K562 (cell line): ENCODE measurements around the gene ZYG11A. TPM values are rescaled to one million over a fixed set of nuclear protein-coding genes. Genes with fewer than 3 reads are reported as not detected.

Source experiments
- ATAC-seq: fragments of 200-7000 bp; cut with Tn5 transposase; 3 replicates; pipeline ENCODE4 v1.9.1; 2020; ENCODE audit warnings: moderate library complexity
- BruUV-seq: library from RNA; stranded (reverse); fragments of 400-500 nt; replicated peaks from 2 replicates; lab custom pipeline; 2021; lab: Mats Ljungman, UMichigan
- CTCF ChIA-PET: fragments of 300-600 bp; formaldehyde crosslinking; extraction: SDS; loops from one replicate; lab custom pipeline; 2021; ENCODE audit warnings: low intra/inter-chr PET ratio; lab: Yijun Ruan, JAX
- POLR2A ChIA-PET: fragments of 300-600, 350-650 bp; sonication (Branson Sonifier 250); formaldehyde crosslinking; extraction: SDS; loops from one replicate; lab custom pipeline; 2021; ENCODE audit warnings: antibody characterized with exemption, inconsistent platforms; lab: Yijun Ruan, JAX
- DNase-seq, 4 experiments: peaks; one replicate each; pipeline versions ENCODE4 v3.0.0 to v3.0.0-alpha.2; 2011 to 2018; ENCODE audit warnings: low spot score in 3 of 4, mixed read lengths in 3 of 4; ENCODE audit errors: extremely low read depth in 1 of 4
- FAIRE-seq: peaks from 2 replicates; lab custom pipeline; 2011; peaks lifted over from hg19 to GRCh38; lab: Jason Lieb, UNC
- H2AFZ ChIP-seq: 2 replicates; pipeline ENCODE4 v1.6.0; 2011; ENCODE audit warnings: low read depth, low read length, control low read depth, inconsistent platforms
- H3K27ac ChIP-seq: fragments of 200-600 bp; 3 replicates; pipeline ENCODE4 v1.8.0; 2011; ENCODE audit warnings: low read depth, mild to moderate bottlenecking, control low read depth, inconsistent platforms, low read length, moderate library complexity, mixed read lengths; ENCODE audit errors: extremely low read depth
- H3K27me3 ChIP-seq, 2 experiments: fragments of 300-600 bp in 1 of 2; 2 replicates in 1 of 2; 3 replicates in 1 of 2; pipeline versions ENCODE4 v1.6.0 to v1.8.0; 2011; ENCODE audit warnings: inconsistent platforms in 2 of 2, low read length in 2 of 2, mild to moderate bottlenecking in 1 of 2, mixed read lengths in 1 of 2, moderate library complexity in 1 of 2; ENCODE audit not compliant: control insufficient read depth in 2 of 2, insufficient read depth in 2 of 2
- H3K36me3 ChIP-seq: fragments of 300-600 bp; 3 replicates; pipeline ENCODE4 v1.8.0; 2011; ENCODE audit warnings: mild to moderate bottlenecking, low read length, inconsistent platforms; ENCODE audit not compliant: control insufficient read depth, insufficient read depth
- H3K4me1 ChIP-seq, 2 experiments: fragments of 200-600 bp in 1 of 2; replicated peaks in 1 of 2; 2 replicates in 1 of 2; 3 replicates in 1 of 2; pipeline versions ENCODE4 v1.5.1 to v1.8.0; 2011; ENCODE audit warnings: inconsistent platforms in 2 of 2, low read length in 2 of 2, mild to moderate bottlenecking in 1 of 2, mixed read lengths in 1 of 2, moderate library complexity in 1 of 2; ENCODE audit not compliant: control insufficient read depth in 2 of 2, insufficient read depth in 2 of 2
- H3K4me2 ChIP-seq: 2 replicates; pipeline ENCODE4 v1.6.1; 2011; ENCODE audit warnings: low read length, control low read depth, inconsistent platforms, mixed read lengths; ENCODE audit not compliant: insufficient read depth
- H3K4me3 ChIP-seq: fragments of 200-600 bp; sonication (generic), shearing (Covaris generic); 2 replicates; pipeline ENCODE4 v1.5.1; 2016; ENCODE audit warnings: control low read depth, inconsistent platforms
- H3K79me2 ChIP-seq: fragments of 200-600 bp; 3 replicates; pipeline ENCODE4 v1.8.0; 2011; ENCODE audit warnings: low read length, inconsistent platforms; ENCODE audit not compliant: control insufficient read depth, insufficient read depth
- H3K9ac ChIP-seq, 2 experiments: 2 replicates each; pipeline versions ENCODE4 v1.6.0 to v1.6.1; 2011; ENCODE audit warnings: low read depth in 2 of 2, low read length in 2 of 2, control low read depth in 1 of 2, inconsistent platforms in 1 of 2, mild to moderate bottlenecking in 1 of 2, mixed read lengths in 1 of 2; ENCODE audit not compliant: insufficient read depth in 1 of 2
- H3K9me1 ChIP-seq: one replicate; pipeline ENCODE4 v1.6.0; 2011; ENCODE audit warnings: inconsistent platforms, mild to moderate bottlenecking, low read length, moderate library complexity; ENCODE audit not compliant: control insufficient read depth, insufficient read depth
- H3K9me3 ChIP-seq: replicated peaks from 2 replicates; pipeline ENCODE4 v1.5.1; 2011; ENCODE audit warnings: low read depth, low read length, inconsistent platforms; ENCODE audit not compliant: control insufficient read depth, insufficient read depth
- H4K20me1 ChIP-seq: replicated peaks from 2 replicates; pipeline ENCODE4 v1.6.1; 2011; ENCODE audit warnings: low read length, inconsistent platforms, mixed read lengths; ENCODE audit not compliant: control insufficient read depth, insufficient read depth
- CBX1 ChIP-seq: sonication (generic); IDR thresholded peaks from 2 replicates; pipeline ENCODE4 v1.6.1; 2016; ENCODE audit warnings: antibody characterized with exemption, low read depth, mild to moderate bottlenecking
- CBX8 ChIP-seq: fragments of 200-600 bp; sonication (generic); IDR thresholded peaks from 2 replicates; pipeline ENCODE4 v1.6.1; 2012; ENCODE audit warnings: borderline replicate concordance, mixed run types, low read depth, mild to moderate bottlenecking, moderate library complexity, mixed read lengths, low read length, control low read depth, inconsistent platforms; ENCODE audit not compliant: poor library complexity, severe bottlenecking; ENCODE audit errors: extremely low read depth
- NKRF ChIP-seq: fragments of 450-650 bp; IDR thresholded peaks from 2 replicates; pipeline ENCODE4 v1.6.1; 2016; ENCODE audit warnings: borderline replicate concordance
- NR4A1 ChIP-seq, 2 experiments: fragments of 250-450 bp in 1 of 2; fragments of 450-650 bp in 1 of 2; sonication (Bioruptor Pico) in 1 of 2; IDR thresholded peaks; 2 replicates each; pipeline versions ENCODE4 v1.4.0 to v1.6.1; 2016 to 2020; ENCODE audit warnings: mild to moderate bottlenecking in 2 of 2, missing compliant biosample characterization in 1 of 2, missing genetic modification characterization in 1 of 2, moderate library complexity in 1 of 2
- RFX5 ChIP-seq: IDR thresholded peaks from 2 replicates; pipeline ENCODE4 v1.6.1; 2011; ENCODE audit warnings: low read depth, mild to moderate bottlenecking, improper control_type of control experiment, low read length
- SRSF9 ChIP-seq: fragments of 200-400 bp; formaldehyde crosslinking; IDR thresholded peaks from 2 replicates; pipeline ENCODE4 v1.6.1; 2017; ENCODE audit warnings: low read depth, low read length, borderline replicate concordance
- ZBTB5 ChIP-seq: fragments of 450-650 bp; IDR thresholded peaks from 2 replicates; pipeline ENCODE4 v1.6.1; 2017; ENCODE audit warnings: antibody characterized with exemption
- ZBTB7A ChIP-seq: IDR thresholded peaks from 2 replicates; pipeline ENCODE4 v1.6.1; 2011; ENCODE audit warnings: low read depth, mild to moderate bottlenecking, low read length, moderate library complexity, borderline replicate concordance; ENCODE audit not compliant: control insufficient read depth
- WGBS: fragments of 100-300 bp; shearing (Covaris generic); methylation state at CpG from one replicate; pipeline ENCODE4 v1.1.6; 2016; ENCODE audit warnings: low coverage, mixed read lengths; ENCODE audit not compliant: insufficient coverage; ENCODE audit errors: missing lambda C conversion rate; 5-methylcytosine and 5-hydroxymethylcytosine counted together
- in situ Hi-C: fragments of 300-500 bp; cut with MboI; formaldehyde crosslinking; loops from 4 replicates; pipeline ENCODE4 v1.15.0; 2018; ENCODE audit warnings: inconsistent platforms, mixed read lengths
- intact Hi-C: fragments of 100-400 bp; cut with micrococcal nuclease; formaldehyde crosslinking; loops from 2 replicates; pipeline ENCODE4 v1.14.2; 2022
- polyA plus RNA-seq, 8 experiments: library from polyadenylated mRNA; depleted of rRNA in 4 of 8; stranded (reverse) in 5 of 8; unstranded in 3 of 8; fragments of >200 nt; fragmentation: Nextera tagmentation in 2 of 8; fragmentation: Illumina TruSeq in 1 of 8; extraction: Ambion mirVana in 2 of 8; extraction: Trizol in 1 of 8; gene quantifications; 2 replicates each; pipeline versions ENCODE4 v1.2.1 to v1.2.3, GENCODE V29; 2011 to 2014; ENCODE audit warnings: inconsistent platforms in 1 of 8, missing spikeins in 1 of 8
- total RNA-seq, 7 experiments: library from RNA; depleted of rRNA in 6 of 7; stranded (reverse); fragments of >200 nt in 6 of 7; fragmentation: Illumina TruSeq in 2 of 7; extraction: Trizol in 2 of 7; gene quantifications; 2 replicates each; pipeline versions ENCODE4 v1.2.1 to v1.2.3, GENCODE V29; 2011 to 2021; ENCODE audit warnings: low replicate concordance in 1 of 7

ZYG11A gene
- total and polyA plus RNA-seq, 9 of the 15 experiments (the other 6 are each of a cell fraction or from before 2014, with no cell fraction given) = 4.5 to 21.9 (median 14.0) TPM

GRCh38 chr1:52920791-52921291 is 78.3 kb downstream of the ZYG11A start:
- ATAC-seq = no peak
- no peak overlapping the region for H3K4me2 ChIP-seq
- no peaks in the 10 kb centered on the region; a peak in 1 of 5 replicates for H3K4me1 ChIP-seq
- H3K4me3 ChIP-seq = no peak overlapping the region
- H3K27ac ChIP-seq = no peak overlapping the region
- no peaks in the 10 kb centered on the region for H3K36me3 ChIP-seq
- H4K20me1 ChIP-seq = no peaks in the 10 kb centered on the region
- no peaks in the 10 kb centered on the region for H3K9me3 ChIP-seq
- no peak for TF ChIP-seq CBX8
- TF ChIP-seq SRSF9 = no peak
- no peak for TF ChIP-seq RFX5
- TF ChIP-seq CBX1 = no peak
- TF ChIP-seq ZBTB5 = no peak
- TF ChIP-seq NR4A1 (CRISPR knock-in tag; IDR thresholded peaks at IDR 0.05) = no peak
- TF ChIP-seq NR4A1 (tag; IDR thresholded peaks at IDR 0.05) = no peak
- no peak for TF ChIP-seq ZBTB7A
- TF ChIP-seq NKRF = no peak
- WGBS = 85% methylated on average over 16 of the region's 35 CpGs
- intact Hi-C loops (no loop called here), in situ Hi-C loops (loop anchor here (25.0 kb wide), 1 partner anchor 266 kb away; the partner anchor contains the start of gene CPT2)
- no TSS peak for BruUV-seq
- FAIRE-seq = no peak
- H3K9ac ChIP-seq = no peak overlapping the region
- H2AFZ ChIP-seq = no peak overlapping the region
- H3K27me3 ChIP-seq = no peaks in the 10 kb centered on the region
- H3K79me2 ChIP-seq = no peaks in the 10 kb centered on the region
- DNase-seq = no peak
- no peaks in the 10 kb centered on the region for H3K9me1 ChIP-seq
- ChIA-PET CTCF (no interaction called here), POLR2A (no interaction called here)
